Left hindlimb (tissue), 1 donor: ENCODE measurements around the gene FECH.
A peak's percentile ranks its signal among the peaks of the same experiment; 100 is the strongest.
"Not testable (repeated sequence)": the region's sequence is repeated elsewhere in the genome, so short reads cannot be mapped to it uniquely, and the experiment has no call there.

Source experiments
- DNase-seq: peaks from one replicate; pipeline ENCODE4 v3.0.0-alpha.2; 2018

FECH gene

GRCh38 chr18:57586251-57587049 lies at the start of gene FECH:
FECH (minus strand) TSS chr18:57586702; CDS start chr18:57586620, 82 bp downstream.
- peak; percentile 84 for DNase-seq

GRCh38 chr18:57635003-57635822 lies 48.7 kb upstream of the FECH start:
- DNase-seq: no peak

GRCh38 chr18:57631697-57632096 lies 45.2 kb upstream of the FECH start:
- no peak for DNase-seq

- DNase-seq: no peak
These were observed 44.5 kb upstream of the FECH start for GRCh38 chr18:57630754-57631595.

GRCh38 chr18:57630002-57630753 lies 43.7 kb upstream of the FECH start:
- DNase-seq: peak; percentile 97

- DNase-seq: no peak
These were observed 42.9 kb upstream of the FECH start for GRCh38 chr18:57629422-57629821.

- DNase-seq: no peak
These were observed 41.0 kb upstream of the FECH start for GRCh38 chr18:57627488-57627887.

- DNase-seq: no peak
These were observed 38.5 kb upstream of the FECH start for GRCh38 chr18:57624988-57625387.

- DNase-seq: no peak
These were observed 34.7 kb upstream of the FECH start for GRCh38 chr18:57621246-57621604.

GRCh38 chr18:57619876-57620275 lies 33.4 kb upstream of the FECH start:
- no peak for DNase-seq

GRCh38 chr18:57618910-57619309 lies 32.4 kb upstream of the FECH start:
- DNase-seq: no peak

- no peak for DNase-seq
These were observed 17.4 kb upstream of the FECH start for GRCh38 chr18:57603871-57604270.

- no peak for DNase-seq
These were observed 8.8 kb upstream of the FECH start for GRCh38 chr18:57595347-57595746.

- DNase-seq: not testable (repeated sequence)
These were observed 6.2 kb upstream of the FECH start for GRCh38 chr18:57592716-57593115.

GRCh38 chr18:57589161-57589560 lies 2.7 kb upstream of the FECH start:
- no peak for DNase-seq

GRCh38 chr18:57587098-57587661 lies 678 bp upstream of the FECH start:
- DNase-seq: peak; percentile 39

- no peak for DNase-seq
These were observed 649 bp downstream of the FECH start for GRCh38 chr18:57585855-57586250.

- no peak for DNase-seq
These were observed 1.1 kb downstream of the FECH start for GRCh38 chr18:57585421-57585820.

- DNase-seq: no peak
These were observed 2.1 kb downstream of the FECH start for GRCh38 chr18:57584444-57584843.

GRCh38 chr18:57583297-57583835 lies 3.1 kb downstream of the FECH start:
- DNase-seq: no peak

- no peak for DNase-seq
These were observed 5.1 kb downstream of the FECH start for GRCh38 chr18:57581301-57581934.
